ENCODE data around the gene HMBS.

Gene HMBS

DNA sequence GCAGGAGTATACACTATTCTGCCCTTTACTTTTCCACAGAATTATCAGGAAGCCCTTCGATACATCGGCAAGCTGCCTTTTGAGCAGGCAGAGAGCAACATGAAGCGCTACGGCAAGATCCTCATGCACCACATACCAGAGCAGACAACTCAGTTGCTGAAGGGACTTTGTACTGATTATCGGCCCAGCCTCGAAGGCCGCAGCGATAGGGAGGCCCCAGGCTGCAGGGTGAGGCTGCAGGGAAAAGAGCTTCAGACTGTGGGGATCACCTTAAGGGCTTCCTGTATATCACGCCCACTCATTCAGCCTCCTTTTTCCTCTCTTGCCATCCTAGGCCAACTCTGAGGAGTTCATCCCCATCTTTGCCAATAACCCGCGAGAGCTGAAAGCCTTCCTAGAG is 6.8 kb upstream of the HMBS start:
- no peak for DNase-seq

DNA sequence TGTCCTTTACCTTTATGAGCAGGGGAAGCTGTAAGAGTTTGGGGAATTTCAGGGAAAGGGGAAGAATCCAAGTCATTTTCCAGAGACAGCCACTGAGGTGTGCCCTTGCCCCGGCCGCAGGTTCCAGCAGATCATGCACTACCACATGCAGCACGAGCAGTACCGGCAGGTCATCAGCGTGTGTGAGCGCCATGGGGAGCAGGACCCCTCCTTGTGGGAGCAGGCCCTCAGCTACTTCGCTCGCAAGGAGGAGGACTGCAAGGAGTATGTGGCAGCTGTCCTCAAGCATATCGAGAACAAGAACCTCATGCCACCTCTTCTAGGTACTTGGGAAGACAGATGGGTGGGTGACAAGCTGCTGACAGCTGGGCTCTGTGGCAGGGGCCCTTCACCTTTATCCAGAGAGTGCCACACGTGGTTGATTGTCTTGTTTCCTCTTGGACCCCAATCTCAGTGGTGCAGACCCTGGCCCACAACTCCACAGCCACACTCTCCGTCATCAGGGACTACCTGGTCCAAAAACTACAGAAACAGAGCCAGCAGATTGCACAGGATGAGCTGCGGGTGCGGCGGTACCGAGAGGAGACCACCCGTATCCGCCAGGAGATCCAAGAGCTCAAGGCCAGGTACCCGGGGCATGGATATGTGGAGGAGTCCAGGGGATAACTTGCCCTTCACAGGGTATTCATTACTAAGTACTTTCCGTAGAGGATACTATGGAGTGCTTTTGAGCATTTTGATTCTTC is 5.8 kb upstream of the HMBS start:
- no peak for DNase-seq

DNA sequence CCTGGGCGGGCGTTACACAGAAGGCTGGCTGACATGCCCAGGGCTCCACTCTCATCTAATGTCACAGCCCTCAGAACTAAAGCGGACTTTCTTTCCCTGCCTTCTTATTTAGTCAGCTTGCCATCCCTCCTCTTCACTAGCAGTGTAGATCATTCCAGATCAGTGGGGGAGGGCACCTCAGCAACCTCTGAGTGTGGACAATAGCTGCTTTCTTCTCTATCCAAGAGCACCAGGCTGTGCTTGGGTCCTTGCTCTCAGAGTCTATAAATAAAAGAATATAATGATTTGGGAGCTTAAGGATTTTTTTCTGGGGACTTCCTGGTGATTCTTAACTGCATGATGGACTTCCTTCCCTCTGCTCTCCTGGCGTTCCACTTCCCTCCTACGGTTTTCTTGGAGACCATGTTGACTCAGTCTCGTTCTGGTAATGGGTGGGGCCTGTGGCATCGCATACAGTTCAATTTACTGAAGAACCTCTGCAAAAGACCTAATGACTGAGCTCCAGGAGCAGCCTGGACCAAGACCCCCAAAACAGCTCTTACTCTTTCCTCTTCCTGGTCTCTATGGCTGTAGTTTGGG is 2.9 kb upstream of the HMBS start:
- DNase-seq: no peak

DNA sequence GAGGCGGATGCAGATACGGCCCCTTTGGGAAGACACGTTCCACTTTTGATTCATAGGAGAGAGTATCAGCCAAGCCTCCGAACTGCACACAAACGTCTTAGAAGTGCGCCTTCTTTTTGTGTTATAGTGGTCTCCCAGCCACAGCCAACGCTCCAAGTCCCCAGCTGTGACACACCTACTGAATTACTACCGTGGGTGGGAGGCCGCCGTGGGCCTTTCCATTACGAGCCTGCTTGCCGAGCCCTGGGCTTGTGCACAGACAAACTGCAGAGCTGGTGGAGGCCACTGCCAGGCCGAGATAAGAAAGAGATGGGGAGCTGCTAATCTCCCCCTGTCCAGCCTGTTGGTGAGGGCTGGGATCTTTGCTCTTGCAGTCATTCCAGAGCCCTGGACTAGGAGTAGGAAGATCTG is 761 bp downstream of the HMBS start:
- DNase-seq: no peak

DNA sequence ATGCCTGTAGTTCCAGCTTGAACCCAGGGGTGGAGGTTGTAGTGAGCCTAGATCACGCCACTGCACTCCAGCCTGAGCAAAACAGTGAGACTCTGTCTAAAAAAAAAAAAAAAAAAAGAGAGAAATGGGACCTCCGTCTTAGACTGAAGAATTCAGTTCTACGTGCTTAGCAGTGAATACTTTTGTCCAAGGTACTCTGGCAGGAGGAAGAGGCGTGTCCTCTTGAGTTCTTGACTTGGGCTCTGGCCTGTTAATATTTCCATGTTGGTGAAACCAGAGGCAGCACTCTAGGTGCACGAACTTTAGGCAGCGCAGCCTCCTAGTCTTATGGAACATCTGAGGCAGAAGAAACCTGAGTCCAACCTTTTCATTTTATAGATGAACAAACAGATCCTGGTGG is 2.4 kb downstream of the HMBS start:
- no peak for DNase-seq

DNA sequence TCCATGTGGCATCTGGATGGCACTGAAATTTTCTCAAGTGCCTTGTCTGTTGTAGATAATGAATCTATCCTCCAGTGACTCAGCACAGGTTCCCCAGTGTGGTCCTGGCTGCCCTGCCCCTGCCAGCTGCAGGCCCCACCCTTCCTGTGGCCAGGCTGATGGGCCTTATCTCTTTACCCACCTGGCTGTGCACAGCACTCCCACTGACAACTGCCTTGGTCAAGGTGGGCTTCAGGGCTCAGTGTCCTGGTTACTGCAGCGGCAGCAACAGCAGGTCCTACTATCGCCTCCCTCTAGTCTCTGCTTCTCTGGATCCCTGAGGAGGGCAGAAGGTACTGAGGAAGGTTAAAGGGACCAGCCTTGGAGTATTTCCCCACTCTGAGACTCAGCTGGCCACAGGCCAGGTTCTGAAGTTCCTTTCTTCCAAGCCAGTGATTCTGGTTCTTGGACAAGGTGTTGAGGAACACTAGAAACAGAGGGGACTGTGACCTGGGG is 3.1 kb downstream of the HMBS start:
- no peak for DNase-seq

DNA sequence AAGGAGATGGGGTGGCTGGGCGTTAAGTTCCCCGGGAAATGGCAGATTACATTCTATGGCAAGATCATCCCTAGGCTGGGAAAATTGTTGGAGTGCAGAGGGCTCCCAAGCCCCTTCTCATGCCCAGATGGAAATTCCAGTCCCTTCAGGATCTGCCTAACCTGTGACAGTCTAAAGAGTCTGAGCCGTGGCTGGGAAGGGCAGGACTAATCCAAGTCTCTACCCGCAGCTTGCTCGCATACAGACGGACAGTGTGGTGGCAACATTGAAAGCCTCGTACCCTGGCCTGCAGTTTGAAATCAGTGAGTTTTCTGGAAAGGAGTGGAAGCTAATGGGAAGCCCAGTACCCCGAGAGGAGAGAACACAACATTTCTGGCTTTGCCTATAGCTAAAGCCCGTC is 3.7 kb downstream of the HMBS start:
- DNase-seq: no peak

DNA sequence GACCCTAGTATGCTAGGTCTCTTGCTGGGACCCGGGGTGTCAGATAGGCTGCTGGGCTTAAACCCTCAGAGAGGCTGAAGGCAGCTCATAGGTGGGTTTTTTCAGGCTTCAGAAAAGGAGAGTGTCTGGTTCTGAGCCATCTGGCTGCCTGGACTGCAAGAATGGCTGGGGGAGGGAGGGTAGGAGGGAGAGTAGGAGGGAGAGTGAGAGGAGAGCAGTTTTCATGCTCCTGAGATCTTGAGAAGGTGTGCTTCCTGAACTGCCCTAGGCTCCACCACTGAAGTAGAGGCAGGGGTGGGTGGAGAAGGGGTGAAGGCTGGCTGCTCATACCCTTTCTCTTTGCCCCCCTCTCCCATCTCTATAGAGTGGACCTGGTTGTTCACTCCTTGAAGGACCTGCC is 4.6 kb downstream of the HMBS start:
- no peak for DNase-seq

DNA sequence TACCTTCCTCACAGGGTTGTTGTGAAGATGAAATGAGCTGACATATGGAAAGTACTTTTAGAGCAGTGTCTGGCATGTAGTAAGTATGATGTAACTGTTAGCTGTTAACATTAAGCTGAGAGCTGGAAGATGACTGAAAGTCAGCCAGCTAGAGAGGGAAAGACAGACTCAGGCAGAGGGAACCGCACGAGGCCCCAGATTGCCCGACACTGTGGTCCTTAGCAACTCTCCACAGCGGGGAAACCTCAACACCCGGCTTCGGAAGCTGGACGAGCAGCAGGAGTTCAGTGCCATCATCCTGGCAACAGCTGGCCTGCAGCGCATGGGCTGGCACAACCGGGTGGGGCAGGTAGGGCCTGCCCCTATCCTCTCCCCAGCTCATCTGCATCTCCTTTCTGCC is 6.5 kb downstream of the HMBS start:
- no peak for DNase-seq

DNA sequence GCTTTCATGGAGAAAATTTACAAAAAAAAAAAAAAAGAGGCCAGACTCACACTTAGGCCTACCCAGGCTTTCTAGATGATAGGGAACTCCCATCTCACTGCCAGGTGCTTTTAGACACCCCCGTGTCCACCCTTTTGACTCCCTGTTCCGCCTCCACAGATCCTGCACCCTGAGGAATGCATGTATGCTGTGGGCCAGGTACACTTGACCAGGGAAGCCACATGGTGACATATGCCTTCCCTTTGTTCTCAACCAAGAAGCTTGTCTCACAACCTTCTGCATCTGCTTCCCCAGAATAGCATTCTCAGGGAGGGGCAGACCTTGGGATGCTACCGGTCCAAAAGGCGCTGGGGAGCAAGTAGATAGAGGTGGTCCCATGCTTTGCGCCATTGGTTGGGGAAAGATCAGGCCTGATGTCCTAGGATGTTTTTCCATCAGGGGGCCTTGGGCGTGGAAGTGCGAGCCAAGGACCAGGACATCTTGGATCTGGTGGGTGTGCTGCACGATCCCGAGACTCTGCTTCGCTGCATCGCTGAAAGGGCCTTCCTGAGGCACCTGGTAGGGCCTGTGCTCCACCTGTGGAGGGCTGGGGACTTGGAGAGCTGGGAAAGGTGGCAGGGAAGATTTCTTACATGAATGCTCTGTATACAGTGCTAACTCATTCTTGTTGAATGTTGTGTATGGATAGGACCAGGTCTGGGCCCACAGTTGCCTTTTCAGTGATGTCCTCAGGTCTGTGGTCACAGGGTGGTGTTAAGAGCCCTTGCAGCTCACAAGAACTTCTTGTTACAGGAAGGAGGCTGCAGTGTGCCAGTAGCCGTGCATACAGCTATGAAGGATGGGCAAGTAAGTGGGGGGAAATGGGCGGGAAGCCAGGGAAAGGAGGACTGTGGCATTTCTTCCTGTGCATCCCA is 7.5 kb downstream of the HMBS start:
- no peak for DNase-seq

DNA sequence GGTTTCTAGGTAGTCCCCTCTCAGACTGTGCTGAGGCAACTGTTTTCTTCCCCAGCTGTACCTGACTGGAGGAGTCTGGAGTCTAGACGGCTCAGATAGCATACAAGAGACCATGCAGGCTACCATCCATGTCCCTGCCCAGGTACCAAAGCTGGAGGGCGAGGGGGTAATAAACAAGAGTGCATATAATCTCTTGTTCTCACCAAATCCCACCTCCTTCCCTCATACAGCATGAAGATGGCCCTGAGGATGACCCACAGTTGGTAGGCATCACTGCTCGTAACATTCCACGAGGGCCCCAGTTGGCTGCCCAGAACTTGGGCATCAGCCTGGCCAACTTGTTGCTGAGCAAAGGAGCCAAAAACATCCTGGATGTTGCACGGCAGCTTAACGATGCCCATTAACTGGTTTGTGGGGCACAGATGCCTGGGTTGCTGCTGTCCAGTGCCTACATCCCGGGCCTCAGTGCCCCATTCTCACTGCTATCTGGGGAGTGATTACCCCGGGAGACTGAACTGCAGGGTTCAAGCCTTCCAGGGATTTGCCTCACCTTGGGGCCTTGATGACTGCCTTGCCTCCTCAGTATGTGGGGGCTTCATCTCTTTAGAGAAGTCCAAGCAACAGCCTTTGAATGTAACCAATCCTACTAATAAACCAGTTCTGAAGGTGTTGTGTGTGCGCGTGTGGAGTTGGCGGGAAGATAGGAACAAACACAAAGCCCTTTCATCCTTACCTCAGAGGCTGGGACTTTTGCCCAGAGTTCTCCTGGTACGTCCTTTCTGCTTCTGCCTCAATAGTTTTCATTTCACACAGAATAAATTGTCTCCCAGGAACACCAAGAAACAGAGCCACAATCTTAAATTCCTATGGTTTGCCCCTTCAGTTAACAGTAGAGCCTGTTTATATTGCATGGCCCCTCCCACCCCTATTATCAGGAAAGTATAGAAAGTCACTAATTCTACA is 8.5 kb downstream of the HMBS start:
- no peak for DNase-seq

DNA sequence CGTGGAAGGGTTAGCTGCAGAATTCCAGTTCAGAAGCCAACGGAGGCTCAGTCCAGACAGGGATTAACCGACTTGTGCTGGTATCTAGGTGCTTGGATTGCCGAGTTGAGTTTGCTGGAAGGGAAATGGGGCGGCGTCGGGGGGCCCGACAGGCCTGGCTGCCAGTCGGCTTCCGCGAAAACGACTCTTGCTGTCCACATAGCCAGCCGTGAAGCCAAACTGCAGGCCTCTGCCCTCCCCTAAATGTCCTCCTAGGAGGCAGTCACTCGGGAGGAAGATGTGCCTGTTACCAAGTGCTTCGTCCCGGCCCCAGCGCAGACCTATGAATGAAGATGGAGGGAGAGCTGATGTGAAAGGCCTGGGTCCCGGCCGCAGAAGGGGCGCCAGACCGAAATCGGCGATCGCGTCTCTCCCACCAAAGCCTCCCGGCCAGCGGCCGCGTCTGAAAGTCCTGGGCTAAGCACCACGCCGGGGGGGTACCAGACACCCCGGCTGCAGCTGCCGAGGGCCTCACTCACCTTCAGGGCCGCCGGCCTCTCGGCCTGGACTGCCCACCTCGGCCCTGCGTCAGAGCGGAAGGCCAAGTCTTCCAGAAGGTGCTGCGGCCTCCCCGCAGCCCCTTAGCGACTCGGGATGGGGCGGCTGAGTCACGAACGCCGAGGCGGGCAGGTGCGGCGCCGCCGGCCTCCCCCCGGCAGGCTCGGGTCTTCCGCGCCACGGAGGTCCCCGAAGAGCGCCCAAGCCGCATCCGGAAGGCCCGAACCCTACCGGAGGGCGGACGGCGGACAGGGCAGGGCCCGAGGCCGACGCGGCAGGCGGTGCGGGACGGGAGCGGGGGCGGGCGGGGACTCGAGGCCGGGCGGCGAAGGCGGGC is 9.5 kb downstream of the HMBS start:
- no peak for DNase-seq

DNA sequence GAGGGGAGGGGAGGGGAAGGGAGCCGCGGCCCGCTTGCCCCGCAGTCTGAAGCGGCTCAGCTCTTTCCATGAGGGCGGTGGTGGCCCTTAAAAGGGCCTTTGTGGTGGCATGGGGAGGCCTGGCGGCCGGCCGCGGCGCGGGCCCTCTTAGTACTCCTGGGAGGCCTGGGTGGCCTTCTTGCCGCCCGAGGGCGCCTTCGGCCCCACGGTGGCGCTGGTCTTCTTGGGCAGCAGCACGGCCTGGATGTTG is 10.1 kb downstream of the HMBS start:
- no peak for DNase-seq

DNA sequence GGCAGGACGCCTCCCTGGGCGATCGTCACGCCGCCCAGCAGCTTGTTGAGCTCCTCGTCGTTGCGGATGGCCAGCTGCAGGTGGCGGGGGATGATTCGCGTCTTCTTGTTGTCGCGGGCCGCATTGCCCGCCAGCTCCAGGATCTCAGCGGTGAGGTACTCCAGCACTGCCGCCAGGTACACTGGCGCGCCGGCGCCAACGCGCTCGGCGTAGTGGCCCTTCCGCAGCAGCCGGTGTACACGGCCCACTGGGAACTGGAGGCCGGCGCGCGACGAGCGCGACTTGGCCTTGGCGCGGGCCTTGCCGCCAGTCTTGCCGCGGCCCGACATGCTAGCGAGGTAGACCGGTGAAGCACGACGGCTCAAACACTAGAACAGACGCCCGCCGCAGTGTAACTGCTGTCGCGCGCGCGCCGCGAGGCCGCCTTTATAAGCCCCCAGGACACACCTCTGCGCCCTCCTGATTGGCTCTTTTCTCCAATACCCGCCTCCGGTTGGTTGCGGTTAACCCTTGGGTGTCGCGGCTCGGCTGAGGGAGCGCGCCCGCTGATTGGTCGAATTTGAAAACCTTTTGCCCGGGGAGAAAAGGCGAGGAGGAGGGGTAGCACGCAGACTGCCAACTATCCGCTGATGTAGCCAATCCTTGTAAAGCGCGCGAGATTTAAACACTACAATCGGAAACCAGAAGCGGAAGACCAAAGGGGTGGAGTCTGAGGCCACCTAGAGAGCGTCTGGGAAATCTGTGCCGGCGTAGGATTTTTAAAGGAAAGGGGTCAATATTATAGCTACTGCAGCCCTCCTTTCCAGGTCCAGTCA is 10.6 kb downstream of the HMBS start:
- DNase-seq: peak; percentile 97

DNA sequence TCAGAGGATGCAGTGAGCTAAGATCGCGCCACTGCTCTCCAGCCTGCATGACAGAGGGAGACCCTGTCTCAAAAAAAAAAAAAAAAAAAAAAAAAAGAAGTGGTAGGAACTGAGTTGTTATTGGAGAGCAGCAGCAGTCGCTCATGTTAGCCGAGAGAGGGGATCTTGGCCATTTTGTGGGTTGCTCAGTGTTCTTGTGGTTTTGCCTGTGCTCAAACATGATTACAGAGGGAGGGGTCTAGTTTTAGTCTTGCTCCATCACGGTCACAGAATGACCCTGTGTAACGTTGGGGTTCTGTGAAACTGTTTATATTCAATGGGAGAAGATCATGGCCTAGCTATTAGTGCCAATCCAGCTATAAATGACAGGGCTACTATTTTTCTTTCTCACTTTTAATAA is 15.0 kb downstream of the HMBS start:
- no peak for DNase-seq

DNA sequence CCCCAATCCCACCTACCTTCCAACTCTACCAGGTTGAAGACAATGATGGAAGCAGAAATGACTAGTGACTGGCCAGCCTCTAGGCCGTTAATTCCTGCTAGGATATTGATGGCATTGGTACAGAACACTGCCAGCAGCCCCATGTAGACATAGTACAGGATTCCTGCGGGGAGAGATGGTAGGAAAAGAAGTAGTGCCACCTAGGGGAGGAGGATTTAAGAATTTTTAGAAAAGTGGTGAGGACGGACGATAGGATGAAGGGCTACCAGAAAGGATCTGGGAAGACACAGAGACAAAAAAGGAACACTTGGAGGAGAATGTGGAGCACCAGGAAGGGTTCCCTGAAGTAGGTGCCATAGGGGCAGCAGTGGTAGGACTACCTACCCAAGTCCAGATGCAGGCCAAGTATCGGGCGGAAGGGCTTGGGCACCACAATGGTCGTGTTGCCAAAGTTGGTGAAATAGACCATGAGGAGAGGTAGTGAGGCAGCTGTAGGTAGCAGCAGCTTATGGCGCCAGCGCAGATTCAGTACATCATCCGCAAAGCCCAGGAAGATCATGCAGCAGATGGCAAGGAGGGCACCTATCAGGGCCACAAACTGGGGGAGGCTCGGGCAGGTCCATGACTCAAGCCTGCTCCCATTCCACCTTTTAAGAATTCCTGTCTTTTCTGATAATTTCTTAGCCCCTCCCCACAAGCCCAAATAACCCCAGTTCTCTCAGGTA is 15.7 kb downstream of the HMBS start:
- no peak for DNase-seq

DNA sequence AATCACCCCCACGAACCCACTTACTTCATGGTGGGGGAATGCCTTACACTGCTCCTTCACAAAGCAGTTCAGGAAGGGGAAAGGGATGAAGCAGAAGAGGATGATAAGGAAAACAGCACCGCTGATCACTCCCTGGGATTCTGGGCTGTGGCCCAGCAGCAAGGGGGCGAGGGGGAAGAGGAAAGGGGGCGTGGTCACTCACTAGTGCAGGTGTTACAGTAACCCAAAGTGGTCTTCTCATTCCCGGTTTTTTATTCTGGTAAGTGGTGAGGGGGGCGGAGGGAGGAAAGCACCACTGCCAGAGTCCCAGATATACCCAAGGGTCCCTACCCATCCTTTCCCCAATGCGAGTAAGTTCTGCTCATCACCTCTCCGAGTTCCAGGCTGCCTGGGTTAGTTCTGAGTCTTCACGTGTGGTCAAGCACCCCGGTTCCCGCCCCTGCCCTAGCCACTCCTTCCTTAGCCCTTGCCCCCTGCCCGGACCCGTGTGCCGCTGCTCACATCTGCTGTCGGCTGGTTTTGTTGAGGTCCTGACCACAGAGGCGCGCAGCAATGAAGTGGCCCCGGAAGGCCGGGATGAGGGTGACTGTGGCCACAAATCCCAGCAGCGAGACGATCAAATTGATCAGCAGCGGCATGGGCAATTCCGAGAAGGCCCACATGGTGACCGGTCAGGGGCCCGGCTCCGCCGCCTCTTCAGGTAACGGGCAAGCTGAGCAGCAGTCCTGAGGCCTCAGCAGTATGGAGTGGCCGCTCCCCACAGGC is 16.5 kb downstream of the HMBS start:
- no peak for DNase-seq

DNA sequence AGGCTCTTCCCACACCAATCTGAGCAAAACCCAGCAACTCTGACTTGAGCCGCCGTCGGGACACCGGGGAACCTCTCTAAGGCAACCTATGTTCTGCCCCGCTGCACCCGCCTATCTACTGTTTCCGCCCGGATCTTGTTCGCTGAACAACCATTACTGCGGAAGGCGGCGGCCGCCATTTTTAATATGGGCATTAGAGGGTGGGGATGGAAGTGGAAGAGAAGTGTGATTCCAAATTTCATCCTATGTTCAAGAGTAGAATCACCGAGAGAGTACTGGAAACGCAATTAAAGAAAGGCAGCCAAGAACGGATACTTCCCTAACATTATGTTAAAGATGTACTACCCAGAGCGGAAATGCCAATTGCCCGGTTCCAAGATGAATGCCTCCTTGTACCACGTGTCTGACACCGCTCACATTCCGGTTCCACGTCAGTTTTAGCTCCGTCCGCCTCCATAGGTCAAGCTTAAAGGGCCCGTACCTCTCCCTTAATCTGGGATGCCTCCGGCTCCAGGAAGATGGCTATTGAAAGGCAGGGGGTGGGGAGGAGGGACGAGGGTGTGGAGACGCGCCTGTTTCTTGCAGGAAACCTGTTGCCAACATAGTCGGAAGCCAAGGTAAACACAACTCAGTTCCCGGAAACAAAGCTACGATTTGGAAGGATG is 17.2 kb downstream of the HMBS start, which contains the start of gene DPAGT1:
TSS of gene DPAGT1 (minus strand) at position 95 of the 665 bp plus-strand sequence. CDS start 198 bp downstream, outside the sequence.
- peak; percentile 75 for DNase-seq

All from NCI-H1048 (cell line).